Activated effector memory CD4-positive, alpha-beta T cell treated with anti-CD3 and anti-CD28 coated beads, Interleukin-2, amount 50 U/mL, for 16 hours (primary cell): ENCODE results near the gene AFG3L2.
"Not testable (repeated sequence)": the region's sequence is repeated elsewhere in the genome, so short reads cannot be mapped to it uniquely, and the experiment has no call there.

ENCODE experiments used
- DNase-seq: peaks from one replicate; pipeline ENCODE4 v3.0.0-alpha.2; 2020

The AFG3L2 gene

DNA sequence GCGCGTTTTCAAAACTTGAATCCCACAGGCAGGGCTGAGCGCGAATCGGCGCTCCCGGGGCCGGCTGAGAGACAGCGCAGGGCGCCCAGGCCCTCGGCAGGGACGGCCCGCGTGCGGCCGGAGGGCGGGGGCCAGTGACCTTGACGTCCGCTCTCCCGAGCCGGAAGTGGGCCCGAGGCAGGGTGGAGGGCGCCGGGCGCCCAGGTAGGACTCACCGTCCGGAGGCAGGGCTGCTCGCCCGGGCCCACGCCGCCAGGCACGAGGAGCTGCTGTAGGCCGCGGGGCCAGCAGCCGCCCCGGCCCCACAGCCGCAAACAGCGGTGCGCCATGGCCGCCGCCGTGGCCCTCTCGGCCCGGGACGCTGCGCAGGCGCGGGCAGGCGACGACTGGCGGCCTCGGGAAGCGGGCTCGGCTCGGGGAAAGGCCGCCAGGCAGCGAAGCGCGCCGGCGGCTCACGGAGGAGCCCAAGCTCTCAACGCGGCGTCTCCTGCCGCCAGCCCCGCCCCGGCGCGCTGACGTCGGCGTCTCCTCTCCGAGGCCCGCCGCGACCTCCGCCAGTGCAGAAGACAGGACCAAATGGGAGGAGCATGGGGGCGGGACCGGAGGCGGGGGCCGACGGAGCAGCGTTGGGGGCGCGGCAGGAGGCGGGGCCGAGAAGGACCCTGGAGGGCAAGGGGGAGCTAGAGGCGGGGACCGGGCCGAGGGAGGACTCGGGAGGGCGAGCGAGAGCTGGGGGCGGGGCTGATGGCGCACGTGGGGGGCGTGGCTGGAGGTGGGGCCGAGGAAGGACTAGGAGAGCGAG lies at the start of gene AFG3L2:
Gene AFG3L2 (minus strand): TSS at position 474 of the 802 bp plus-strand sequence. CDS start 145 bp downstream, at position 329.
- peak; percentile 100 for DNase-seq

DNA sequence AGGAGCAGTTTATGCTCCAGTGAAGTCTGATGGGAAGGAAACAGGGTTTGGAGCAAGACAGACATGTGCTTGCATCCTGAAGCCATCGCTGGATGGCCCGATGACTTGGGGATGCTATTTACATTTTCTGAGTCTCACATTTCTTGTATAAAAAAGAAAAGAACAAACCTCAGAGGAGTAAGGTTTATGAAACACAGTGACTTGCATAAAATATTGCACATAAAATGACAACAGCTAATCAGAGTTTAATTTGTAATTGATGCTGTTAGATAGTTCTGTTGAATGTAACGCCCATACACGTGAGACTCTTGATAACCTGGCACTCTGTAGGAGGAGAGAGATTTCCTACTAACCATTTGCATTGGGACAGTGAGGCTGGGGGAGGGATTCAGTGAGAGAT lies 47.2 kb upstream of the AFG3L2 start:
- DNase-seq: no peak

DNA sequence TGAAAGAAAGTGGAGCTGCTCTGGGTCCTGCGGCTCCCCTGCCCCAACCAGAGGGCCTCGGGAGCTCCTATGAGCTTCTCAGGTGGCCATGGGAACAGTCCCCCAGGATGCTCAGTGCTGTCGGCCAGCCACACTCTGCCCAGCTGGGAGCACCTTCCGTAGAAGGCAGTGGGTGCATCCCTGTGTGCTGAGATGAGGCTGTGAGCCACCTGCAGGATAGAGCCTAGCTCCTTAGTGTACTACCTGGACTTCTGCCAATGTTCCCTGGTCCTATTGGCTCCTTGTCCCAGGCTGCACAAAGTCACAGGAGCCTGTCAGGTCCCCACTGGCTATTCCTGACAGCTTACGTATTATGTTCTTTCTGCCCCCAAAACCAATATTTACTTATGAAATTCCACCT lies 46.8 kb upstream of the AFG3L2 start:
- no peak for DNase-seq

DNA sequence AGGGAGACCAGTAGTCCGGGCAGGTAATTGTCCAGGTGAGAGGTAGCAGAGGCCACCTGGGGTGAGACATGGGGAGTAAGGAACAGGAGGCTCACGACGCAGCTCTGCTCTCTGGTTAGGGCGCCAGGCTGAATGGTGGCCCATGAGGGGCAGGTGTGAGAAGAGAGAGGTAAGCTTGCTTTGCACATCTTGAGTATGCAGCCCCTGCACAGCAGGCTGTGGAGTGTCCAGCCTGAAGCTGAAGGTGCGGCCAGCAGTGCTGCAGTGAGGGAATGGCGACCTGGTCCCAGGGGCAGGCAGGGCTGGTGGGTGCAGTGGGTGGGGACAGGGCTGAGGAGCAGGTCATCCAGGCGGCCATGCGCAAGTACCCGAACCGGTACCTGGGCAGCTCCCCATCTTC lies 46.4 kb upstream of the AFG3L2 start:
- DNase-seq: no peak

DNA sequence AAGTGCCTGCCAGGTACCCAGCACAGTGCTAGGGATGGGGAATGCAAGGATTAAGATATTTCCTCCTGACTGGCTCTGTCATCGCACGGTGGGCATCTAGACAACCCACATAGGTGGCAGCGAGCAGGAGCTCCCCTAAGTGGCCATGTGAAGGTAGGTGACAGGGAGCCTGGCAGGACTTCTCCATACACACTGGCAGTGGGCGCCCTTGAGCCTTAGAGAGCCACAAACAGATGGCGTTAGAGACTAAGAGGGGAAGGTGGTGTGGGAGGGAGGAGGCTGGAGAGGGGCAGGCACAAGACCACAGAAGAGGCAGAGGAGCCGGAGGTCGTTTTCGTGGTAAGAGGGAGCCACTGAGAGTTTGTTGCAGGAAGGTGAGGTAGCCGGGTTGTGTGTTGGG lies 45.9 kb upstream of the AFG3L2 start:
- no peak for DNase-seq

DNA sequence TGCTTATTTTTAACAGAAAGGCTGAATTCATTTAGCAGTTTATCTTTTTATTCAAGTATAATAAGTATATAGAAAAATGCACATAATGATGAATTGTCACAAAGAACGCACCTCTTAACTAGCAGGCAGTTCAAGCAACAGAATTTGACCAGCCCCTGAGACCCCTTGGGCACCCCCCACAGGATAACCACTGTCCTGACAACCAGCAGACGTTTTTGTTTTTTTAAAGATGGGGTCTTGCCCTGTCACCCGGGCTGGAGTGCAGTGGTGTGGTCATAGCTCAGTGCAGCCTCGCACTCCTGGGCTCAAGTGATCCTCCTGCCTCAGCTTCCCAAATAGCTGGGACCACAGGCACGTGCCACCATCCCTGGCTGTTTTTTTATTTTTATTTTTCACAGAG lies 44.7 kb upstream of the AFG3L2 start:
- no peak for DNase-seq

DNA sequence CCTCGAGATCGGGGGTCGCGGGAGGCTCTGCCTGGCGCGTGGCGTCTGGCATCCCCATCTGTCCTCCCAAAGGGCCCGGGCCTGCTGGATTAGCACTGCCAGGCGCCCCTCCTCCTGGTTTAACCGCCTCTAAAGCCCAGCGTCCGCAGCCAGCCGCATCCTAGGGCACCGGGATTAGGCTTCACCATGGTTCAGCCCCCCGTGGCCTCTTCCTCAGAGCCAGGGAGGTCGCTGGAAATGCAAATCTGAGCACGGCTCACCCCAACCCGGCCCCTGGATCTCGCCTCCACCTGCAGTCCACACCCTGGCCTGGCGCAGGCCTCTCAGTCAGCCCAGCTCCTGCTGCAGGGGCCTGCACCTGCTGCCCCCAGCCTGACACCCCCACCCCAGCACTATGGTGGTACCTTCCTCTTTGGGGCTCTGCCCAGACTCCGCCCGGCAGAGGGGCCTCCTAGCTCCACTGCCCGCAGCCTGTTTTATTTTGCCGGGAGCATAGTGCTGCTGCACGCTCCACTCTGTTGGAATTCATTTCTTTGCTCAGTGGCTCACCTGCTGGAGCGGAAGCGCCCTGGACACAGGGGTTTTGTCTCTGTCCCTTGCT lies 43.9 kb upstream of the AFG3L2 start:
- no peak for DNase-seq

DNA sequence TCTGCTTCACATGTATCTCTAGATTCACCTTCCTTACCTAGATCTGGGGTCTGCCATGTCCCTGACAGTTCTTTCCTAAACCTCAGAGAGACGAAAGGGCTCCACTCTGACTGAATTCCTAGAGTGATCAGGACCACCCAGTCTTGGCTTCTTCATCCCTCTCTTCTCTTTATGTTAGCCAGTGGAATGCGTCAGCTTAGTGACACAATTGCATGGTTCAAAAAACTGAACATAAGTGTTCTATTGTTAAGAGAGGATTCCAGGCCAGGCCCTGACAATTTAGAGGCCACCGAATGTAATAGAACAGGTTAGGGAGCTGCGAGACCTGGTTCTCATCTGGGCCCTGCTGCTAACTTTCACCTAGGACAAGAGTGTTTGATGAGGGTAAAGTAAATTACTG lies 40.7 kb upstream of the AFG3L2 start:
- no peak for DNase-seq

DNA sequence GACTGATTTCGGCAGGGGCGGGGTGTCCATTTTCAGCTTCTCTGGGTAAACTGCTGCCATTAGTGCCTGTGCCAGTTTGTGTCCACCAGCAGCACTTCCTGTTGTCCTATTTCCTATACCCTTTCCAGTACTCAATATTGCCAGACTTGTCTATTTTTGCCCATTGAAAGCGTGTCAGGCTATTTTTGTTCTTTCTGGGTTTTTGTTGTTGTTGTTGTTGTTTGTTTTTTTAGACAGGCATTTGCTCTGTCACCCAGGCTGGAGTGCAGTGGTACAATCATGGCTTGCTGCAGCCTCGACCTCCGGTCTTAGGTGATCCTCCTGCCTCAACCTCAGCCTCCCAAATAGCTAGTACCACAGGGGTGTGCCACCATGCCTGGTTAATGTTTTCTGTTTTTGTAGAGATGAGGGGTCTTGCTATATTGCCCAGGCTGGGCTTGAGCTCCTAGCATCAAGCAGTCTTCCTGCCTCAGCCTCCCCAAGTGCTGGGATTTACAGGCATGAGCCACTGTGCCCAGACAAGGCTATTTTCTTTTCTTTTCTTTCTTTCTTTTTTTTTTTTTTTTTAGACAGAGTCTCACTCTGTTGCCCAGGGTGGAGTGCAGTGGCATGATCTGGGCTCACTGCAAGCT lies 39.2 kb upstream of the AFG3L2 start:
- no peak for DNase-seq

DNA sequence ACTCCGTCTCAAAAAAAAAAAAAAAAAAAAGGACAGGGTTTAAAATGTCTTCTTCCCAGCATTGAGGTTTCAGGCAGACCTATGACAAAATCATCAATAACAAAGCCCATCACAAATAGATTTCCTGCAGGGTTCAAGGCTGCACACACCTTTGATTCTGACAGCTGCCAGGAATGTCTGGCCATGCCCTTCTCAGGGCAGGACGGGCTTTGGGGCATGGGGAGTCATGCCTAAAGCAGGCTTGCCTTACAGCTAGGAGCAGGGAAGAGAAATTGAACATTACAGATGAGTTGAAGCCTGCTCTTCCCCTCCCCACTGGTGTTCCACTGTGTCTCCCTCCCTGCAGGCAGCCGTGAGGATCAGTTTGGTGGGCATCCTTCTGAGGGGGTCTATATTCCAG lies 34.4 kb upstream of the AFG3L2 start:
- no peak for DNase-seq

DNA sequence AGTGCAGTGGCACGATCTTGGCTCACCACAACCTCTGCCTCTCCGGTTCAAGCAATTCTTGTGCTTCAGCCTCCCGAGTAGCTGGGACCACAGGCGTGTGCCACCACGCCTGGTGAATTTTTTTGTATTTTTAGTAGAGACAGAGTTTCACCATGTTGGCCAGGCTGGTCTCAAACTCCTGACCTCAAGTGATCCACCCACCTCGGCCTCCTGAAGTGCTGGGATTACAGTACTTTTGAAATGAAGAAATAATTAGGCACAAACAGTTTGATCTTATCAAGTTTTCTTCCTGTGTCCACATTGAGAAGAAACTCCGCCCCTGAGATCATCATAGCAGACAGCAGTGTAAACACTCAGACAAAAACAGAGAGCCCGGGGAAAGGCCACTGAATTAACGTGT lies 33.7 kb upstream of the AFG3L2 start:
- not testable (repeated sequence) for DNase-seq

DNA sequence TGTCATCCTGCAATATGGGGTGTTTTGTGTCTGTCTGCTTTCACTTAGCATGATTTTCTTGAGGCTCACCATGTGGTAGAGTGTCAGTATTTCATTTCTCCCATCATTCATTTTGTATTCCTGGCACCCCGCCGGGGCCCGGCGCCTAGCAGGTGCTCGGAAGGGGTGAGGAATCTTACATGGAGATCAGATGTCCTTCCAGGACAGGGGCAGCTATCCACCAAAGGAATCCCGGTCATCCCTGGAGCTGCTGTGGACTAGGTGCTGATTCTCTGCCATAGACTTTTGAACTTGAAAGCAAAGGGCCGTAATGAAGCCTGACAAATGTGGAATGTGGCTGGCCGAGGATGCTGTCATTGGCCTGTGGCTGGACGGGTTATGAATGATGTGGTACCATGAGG lies 33.1 kb upstream of the AFG3L2 start:
- no peak for DNase-seq

DNA sequence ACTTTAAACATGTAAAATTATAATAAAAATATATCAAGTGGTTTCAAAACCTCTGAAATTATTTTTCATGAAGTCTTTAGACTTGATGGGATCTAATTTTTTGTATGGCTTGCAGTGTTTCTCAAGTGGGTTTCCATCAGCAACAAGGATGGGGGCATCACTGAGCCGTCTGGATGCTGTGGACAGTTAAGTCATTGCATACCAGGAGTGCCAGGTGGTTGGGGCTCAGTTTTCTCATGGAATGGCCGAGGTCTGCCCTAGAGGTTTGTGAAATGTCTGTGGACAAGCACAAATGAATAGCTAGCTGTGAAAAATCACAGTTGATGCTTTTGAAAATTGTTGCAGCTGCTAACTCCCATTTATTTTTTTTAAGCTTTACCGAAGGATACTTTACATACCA lies 32.4 kb upstream of the AFG3L2 start:
- no peak for DNase-seq

DNA sequence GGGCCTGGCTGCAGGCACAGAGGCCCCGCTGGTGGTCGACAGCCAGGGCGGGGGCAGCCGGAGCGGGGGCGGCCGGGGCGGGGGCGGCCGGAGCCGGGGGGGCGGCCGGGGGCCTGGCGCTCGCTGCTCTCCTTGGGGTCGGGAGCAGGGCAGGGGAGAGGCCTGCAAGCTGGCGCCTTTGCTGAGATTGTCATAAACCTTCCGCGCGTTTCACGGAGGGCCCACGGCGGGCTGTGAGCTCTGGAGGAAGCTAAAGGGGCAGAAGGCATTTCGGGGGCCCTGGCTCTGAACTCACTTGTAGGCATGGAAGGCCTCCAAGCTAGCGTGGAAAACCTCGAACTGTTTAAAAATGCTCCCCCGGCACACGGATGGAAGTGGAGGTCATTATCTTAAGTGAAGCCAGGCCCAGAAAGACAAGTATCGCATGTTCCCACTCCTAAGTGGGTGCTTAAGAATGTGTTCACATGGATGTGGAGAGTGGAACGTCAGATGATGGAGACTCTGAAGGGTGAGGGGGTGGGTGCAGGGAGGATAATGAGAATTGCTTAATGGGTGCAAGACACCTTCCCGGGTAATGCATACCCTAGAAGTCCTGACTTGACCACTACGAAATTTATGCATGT lies 31.3 kb upstream of the AFG3L2 start:
- DNase-seq: no peak

DNA sequence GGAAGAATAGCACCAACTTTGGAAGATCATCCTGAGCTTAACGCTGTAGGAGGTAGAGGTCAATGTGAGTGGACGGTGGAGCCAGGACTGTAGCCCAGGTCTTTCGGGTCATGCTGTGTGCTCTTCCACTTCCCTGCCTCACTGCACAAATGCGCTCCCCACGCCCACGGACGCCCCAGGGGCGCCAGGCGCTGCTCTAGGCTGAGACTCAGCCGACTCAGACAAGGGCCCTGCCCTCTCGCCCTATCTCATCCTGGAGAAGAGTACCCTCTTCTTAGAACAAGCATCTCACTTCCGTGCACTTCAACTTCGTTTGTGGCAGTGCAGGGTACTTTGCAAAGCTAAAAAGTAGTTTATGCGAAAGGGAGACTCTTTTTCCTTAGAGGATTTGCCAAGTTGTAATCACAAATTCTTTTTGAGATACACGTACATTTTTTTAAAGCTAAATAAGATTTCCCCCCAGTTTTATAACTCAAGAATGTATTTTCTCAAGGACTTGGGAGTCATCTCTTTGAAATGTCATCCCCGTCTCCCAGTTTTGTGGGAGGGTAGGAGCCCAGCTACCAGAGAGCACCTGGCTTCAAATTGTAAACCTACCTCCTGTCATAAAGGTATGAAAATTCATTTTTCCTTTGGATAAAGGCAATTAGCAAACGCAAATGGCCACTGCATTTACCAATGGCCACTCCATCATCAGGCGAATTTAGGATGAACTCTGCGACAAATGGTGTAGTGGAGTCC lies 29.5 kb upstream of the AFG3L2 start:
- peak; percentile 64 for DNase-seq

DNA sequence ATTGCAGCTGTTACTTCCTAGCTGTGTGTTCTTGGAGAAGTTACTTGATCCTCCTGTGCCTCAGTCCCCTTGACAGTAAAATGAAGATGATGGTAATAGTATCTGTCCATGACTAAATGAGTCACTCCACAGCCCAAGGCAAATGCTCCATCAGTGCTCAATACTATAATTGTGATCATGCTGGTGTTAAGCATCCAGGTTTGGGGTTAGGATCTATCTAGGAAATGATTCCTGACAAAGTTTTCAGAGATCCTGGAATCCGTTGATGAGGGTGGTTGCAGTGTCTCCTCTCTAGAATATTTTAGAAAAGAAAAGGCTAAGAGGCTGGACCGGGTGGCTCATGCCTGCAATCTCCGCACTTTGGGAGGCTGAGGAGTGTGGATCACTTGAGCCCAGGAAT lies 28.0 kb upstream of the AFG3L2 start:
- DNase-seq: no peak

DNA sequence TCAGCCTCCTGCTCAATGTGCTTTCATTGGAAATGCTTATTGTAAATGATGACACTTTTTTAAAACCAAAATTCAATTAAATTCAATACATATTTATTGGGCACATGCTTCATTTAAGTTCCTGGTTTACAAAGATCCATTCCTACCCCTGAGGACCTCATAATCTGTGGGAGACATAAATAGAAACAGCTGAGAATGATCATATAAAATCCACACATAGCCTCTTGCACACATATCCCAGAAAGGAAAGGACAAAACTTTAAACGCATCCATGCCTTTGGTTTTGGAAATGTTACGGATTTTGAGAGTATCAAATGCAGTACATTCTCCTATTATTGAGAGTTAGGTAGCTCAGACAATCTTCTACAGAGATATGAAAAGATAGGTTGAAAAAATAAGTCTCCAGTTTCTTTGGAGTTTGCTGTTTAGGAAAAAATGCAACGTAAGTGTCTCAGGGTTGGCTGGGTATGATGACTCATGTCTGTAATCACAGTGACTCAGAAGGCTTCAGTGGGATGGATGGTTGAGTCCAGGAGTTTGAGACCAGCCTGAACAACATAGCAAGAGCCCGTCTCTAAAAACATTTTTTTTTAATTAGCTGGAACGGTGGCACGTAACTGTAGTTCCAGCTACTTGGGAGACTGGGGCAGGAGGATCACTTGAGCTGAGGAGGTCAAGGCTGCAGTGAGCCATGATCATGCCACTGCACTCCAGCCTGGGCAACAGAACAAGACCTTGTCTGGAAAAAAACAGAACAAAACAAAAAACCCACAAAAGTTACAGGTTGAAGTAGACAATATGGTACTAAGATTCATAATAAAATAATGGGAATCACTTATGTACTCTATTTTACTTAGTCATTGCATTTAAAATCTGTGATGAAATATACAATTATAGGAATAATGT lies 26.8 kb upstream of the AFG3L2 start:
- DNase-seq: no peak

DNA sequence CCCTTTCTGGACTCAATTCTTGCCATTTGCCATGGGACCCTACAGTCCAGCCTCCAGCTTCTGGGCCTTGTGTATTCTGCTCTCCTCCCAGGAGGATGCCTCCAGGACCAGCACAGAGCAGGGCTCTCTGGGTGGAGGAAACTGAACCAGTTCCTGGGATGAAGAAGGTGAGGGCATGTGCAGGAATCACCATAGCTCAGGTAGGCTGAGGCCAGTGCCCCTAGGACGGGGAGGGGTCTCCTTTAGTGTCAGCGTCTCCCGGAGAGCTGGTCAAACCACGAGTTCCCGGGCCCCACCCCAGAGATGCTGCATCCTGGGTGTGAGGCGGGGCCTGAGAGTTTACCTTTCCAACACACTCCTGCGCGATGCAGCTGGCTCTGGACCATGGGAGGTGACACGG lies 24.9 kb upstream of the AFG3L2 start:
- DNase-seq: no peak

DNA sequence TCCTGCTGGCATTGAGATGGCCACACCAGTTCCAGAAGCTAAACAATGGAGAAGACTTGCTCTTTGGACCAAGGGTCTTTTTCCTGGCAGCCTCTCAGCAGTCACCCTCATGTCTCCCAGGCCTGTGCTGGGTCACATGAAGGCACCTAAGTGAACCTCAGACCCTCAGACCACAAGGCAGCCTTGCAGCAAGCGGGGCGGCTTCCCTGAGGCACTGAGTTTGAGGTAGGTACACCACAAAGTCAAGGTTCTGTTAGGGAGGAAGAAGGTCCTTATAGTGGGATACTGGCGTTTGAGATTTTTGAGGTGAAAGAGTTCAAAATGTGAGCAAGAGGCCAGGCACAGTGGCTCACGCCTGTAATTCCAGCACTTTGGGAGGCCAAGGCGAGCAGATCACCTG lies 22.2 kb upstream of the AFG3L2 start:
- DNase-seq: no peak

DNA sequence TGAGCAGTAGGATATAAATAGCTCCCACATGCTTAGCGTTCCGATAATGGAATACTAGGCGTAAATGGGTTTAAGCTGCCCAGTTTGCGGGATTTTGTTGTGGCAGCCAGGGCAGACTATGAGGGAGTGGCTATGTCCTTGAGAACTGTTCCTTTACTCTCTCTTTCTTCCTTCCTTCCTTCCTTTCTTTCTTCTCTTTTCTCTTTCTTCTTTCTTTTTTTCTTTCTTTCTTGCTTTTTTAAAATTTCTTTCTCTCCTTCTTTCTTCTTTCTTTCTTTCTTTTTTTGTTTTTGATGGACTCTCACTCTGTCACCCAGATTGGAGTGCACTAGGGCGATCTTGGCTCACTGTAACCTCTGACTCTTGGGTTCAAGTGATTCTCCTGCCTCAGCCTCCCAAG lies 21.6 kb upstream of the AFG3L2 start:
- DNase-seq: no peak

DNA sequence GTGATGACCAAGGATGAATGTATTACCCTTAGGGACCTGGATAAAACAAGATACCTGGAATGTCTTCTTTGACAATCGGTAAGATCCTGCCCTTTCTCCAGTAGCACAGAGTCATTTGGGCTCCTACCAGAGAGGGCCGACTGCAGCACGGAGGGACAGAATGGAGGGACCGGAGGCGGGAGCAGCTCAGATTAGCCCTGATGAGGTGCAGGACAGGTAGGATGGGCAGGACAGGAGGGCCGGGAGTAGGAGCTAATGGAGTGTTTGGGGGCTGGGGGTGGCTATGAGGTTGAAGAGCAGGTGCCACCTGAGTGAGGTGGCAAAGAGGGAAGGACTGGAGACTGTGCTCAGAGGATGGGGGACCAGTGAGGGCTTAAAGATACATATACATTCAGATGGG lies 20.8 kb upstream of the AFG3L2 start:
- DNase-seq: no peak

DNA sequence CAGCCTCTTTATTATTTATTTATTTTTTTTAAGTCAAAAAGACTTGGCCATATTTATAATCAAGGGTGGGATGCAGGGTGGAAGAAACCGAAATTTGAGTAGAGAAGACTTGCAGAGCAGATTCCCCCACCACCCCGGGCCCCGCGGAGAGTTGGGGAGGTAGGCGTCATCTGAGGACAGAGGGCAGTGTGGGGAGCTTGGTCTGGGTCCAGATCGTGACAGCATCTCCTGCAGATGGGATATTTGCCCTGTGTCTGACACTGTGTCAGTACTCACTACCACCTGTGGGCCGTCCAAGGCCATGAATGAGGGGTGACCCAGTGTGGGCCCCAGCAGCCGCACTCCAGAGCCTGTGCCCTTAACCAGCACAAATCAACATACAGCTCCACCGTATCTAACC lies 20.2 kb upstream of the AFG3L2 start:
- DNase-seq: no peak
